Renal cortical epithelial cell (primary cell): ENCODE measurements around the gene KIFC1. TPM values are rescaled to one million over a fixed set of nuclear protein-coding genes. Genes with fewer than 3 reads are reported as not detected.
"Not testable (repeated sequence)": the region's sequence is repeated elsewhere in the genome, so short reads cannot be mapped to it uniquely, and the experiment has no call there.

Experiments
- DNase-seq: peaks from one replicate; pipeline ENCODE4 v3.0.0-alpha.2; 2011; ENCODE audit warnings: low read depth
- total RNA-seq: library from RNA; depleted of rRNA; stranded (reverse); fragments of >200 nt; gene quantifications from 2 replicates; pipeline ENCODE4 v1.2.3, GENCODE V29; 2014

KIFC1 gene
- 0.70 and 10.9 TPM in 2 replicates for total RNA-seq

DNA sequence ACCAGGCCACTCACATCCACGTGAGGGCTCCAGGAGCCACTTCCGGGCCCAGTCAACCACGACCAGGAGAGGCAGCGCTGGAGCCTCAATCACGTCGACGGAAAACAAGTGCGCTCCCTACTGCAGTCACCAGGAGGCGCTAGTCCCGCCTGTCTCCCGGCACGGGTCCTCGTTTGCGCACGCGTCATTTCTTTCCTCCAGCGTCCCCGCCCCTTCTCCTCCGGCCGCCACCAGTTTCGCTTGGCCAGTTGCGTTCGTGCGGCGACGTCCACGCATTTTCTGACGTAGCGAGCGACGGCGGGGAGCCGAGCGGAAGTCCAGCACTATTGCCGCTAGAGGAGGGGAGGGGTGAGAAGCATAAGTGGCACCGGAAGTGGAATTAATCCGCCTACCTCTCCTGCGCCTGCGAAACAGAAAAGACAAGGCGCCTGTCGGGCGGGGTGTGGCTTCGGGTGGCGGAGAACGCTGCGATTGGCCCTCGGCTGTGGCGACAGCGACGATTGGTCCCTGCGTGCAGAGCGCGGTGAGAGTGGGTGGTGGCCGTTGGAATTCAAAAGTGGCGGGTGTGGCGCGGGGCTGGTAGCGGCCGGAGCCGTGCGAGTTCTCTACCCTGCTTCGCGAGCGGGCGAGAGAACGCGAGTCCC, at the start of gene KIFC1:
Gene KIFC1 (plus strand): TSS at position 546 of the 644 bp plus-strand sequence. CDS start 163 bp downstream, outside the sequence.
- DNase-seq, result peak; percentile 99

DNA sequence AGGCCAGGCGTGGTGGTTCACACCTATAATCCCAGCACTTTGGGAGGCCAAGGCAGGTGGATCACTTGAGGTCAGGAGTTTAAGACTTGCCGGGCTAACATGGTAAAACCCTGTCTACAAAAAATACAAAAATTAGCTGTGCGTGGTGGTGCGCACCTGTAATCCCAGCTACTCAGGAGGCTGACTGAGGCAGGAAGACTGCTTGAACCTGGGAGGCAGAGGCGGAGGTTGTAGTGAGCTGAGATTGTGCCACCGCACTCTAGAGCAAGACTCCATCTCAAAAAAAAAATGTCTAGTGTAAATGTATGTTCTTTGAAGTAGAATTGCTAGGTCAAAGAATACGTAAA, 48.0 kb upstream of the KIFC1 start:
- not testable (repeated sequence) for DNase-seq

- DNase-seq, result no peak
These were observed 47.5 kb upstream of the KIFC1 start for GRCh38 chr6:33343953-33344611.

DNA sequence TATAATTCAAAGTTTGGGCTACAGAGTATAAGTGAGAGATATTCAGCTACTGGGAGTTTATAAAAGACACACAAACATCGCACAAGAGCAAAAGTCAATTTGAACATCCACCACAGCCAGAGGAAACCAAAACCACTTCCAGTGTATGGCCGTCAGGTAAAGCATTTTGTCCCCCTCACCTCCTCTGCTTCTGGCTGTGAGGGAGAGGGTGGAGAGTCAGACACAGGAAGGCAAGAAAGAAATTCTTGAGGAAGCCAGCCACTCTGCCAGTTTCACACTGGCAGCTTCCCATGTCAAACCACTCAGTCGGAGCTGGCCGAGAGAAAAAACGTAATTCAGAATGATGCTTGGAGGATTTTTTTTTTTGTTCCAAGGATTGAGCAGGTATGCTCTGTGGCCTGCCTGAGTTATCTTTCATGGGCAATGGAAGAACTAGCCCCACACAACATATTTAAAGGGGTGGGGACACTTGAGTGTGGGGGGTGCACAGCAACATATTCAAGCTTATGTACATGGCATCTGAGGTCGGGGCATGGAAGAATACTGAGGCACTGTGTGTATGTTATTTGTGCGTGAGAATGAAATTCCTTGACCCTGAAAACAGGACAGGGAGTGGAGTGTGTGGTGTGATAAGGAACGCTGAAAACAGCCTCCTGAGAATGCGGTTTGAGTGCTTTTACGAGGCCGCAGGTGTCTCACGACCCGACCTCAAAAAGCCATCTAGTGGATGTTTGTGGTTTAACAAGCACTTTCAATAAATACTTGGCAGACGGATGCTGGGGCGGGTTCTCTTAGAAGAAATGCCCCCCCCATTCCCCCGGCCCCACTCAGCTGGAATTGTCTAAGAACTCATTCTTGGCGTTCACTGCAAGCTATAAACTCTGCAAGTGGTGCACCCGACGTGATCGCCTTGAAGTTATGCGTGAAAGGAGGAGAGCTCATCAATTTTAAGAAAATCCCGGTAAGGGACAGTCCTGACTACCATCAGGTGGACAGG, 46.6 kb upstream of the KIFC1 start:
- peak; percentile 89 for DNase-seq

DNA sequence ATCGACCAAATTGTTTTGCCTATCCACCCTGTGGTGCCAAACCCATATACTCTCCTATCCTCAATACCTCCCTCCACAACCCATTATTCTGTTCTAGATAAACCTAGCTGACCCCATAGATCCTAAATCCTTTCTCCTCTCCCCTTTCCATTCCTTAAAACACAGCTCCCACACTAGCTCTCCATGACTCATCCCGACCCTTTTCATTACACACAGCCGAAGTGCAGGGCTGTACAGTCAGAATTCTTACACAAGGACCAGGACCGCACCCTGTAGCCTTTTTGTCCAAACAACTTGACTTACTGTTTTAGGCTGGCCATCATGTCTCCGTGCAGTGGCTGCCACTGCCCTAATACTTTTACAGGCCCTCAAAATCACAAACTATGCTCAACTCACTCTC, 44.7 kb upstream of the KIFC1 start:
- not testable (repeated sequence) for DNase-seq

DNA sequence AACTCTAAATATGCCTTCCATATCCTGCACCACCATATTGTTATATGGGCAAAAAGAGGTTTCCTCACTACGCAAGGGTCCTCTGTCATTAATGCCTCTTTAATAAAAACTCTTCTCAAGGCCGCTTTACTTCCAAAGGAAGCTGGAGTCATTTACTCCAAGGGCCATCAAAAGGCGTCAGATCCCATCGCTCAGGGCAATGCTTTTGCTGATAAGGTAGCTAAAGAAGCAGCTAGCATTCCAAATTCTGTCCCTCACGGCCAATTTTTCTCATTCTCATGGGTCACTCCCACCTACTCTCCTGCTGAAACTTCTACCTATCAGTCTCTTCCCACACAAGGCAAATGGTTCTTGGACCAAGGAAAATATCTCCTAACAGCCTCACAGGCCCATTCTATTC, 43.8 kb upstream of the KIFC1 start:
- no peak for DNase-seq

DNA sequence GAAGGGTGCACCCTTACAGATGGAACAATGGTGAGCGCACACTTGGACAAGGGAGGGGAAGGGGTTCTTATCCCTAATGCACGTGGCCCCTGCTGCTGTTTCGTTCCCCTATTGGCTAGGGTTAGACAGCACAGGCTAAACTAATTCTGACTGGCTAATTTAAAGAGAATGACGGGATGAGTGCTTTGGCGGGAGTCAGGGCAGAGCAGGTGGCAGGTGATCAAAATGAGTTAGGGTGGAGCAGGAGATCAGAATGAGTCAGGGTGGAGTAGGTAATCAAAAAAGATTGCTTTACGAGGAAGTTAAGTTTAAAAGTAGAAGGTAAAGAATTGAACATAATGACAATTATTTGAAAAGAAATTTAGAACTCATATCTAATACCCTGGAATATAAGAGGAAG, 35.8 kb upstream of the KIFC1 start:
- DNase-seq, result not testable (repeated sequence)

DNA sequence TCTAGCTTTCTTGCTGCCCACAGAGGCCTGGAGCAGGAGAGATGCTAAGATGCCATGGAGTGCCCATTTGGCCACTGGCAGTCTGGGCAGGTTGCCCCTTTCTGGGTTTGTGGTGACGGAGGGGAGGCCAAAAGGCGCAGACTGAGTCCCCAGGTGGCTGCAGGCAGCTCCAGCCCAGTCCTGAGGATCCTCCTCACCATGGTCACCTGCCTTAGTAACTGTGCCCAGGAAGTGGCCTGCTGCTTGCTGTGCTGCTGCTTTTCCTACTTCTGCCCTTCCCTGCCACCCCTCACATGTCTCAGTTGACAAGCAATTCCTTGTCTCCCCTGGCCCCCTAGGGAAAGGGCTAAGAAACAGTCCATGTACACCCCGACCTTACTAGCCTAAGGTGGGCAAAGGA, 35.3 kb upstream of the KIFC1 start:
- DNase-seq, result no peak

- DNase-seq, result peak; percentile 36
These were observed 34.3 kb upstream of the KIFC1 start for GRCh38 chr6:33357160-33357871.

DNA sequence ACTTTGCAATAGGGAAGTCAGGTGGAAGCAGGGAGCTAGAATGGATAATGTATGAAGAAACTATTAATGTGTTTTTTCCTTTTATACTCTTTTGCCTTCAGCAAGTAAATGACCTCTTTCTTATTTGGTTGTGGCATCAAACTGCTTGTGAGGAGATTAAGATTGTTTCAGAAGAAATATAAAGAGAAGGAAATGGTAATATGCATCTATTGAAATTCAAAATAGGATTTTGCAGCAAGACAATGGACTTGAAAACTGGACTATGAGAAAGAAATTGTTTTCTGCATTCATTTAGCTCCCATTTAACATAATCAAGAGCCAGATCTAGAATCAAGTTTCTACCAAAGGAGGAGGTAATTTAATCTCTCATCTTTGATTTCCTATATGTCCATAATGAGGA, 32.3 kb upstream of the KIFC1 start:
- no peak for DNase-seq

DNA sequence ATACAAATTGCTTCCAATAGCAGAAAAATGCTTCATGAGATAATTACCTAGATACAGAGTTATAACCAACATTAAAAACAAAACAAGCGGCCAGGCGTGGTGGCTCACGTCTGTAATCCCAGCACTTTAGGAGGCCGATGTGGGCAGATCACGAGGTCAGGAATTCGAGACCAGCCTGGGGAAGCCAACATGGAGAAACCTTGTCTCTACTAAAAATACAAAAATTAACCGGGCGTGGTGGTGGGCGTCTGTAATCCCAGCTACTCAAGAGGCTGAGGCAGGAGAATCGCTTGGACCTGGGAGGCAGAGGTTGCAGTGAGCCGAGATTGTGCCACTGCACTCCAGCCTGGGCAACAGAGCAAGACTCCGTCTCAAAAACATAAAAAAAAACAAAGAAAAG, 28.1 kb upstream of the KIFC1 start:
- not testable (repeated sequence) for DNase-seq

DNA sequence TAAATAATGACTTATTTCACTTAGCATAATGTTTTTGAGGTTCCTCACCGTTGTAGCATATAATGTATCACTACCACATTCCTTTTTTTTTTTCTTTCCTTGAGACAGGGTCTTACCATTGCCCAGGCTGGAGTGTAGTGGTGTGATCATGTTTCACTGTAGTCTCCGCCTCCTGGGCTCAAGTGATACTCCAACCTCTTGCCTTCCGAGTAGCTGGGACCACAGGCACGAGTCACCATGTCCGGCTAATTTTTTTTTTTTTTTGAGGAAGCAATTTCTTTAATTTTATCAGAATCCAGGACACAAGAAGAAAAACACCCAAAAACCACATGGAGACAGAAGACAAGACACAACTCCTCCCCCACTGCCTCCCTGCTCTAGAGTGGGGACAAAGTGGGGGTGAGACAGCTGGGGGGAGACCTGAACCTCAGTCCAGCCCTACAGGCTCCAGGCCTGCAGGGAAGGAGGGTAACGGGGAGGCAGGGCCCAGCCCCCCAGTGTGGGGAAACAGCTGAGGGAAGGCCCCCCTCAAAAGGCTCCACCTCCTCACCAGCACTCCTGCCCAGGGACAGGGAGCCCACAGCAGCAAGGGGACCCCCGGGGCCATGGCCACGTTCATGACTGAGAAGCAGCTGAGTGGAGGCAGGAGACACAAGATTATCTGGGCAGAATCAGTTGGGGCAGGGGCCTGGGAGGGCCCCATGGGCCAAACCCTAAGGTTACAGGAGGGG, 27.0 kb upstream of the KIFC1 start:
- peak; percentile 73 for DNase-seq

- DNase-seq, result not testable (repeated sequence)
These were observed 26.2 kb upstream of the KIFC1 start for GRCh38 chr6:33365206-33365971.

GRCh38 chr6:33367009-33367714, 24.5 kb upstream of the KIFC1 start:
- DNase-seq, result no peak

DNA sequence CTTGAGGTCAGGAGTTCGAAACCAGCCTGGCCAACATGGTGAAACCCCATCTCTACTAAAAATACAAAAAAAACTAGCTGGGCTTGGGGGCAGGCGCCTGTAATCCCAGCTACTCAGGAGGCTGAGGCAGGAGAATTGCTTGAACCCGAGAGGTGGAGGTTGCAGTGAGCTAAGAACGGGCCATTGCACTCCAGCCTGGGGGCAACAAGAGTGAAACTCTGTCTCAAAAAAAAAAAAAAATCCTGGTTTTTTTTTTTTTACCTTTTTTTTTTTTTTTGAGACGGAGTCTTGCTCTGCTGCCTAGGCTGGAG, 24.0 kb upstream of the KIFC1 start:
- not testable (repeated sequence) for DNase-seq

DNA sequence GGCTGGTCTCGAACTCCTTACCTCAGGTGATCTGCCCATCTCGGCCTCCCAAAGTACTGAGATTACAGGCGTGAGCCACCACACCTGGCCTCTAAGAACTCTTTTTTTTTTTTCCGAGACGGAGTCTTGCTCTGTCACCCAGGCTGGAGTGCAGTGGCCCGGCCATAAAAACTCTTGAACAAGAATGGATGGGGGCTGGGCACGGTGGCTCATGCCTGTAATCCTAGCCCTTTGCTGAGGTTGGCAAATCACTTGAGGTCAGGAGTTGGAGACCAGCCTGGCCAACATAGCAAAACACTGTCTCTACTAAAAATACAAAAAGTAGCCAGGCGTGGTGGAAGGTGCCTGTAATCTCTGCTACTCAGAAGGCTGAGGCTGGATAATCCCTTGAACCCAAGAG, 19.7 kb upstream of the KIFC1 start:
- DNase-seq, result not testable (repeated sequence)

DNA sequence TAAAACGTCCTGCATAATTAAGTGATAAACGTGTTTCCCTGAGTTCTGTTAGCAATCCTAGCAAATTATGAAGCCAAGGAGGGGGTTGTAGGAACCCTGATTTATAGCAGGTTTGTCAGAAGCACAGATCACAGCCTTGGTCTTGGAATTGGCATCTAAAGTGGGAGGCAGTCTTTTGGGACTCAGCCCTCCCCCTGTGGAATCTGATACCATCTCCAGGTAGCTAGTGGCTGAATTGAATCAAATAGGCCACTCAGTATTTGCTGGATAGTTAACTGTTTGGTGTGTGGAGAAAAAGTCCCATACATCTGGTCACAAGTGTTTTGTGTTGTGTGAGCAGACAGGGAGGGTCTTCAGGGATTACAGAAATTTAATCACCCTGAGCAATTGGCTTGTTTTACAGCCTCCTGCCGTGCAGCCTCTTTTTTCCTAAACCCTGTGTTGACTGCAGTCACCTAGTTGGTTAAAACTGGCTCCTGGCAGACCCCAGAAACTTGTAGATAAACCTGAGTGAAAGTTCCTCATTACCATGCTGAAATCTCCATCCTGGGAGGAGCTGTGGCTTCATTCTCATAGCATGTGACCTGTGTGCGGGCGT, 19.0 kb upstream of the KIFC1 start:
- no peak for DNase-seq

DNA sequence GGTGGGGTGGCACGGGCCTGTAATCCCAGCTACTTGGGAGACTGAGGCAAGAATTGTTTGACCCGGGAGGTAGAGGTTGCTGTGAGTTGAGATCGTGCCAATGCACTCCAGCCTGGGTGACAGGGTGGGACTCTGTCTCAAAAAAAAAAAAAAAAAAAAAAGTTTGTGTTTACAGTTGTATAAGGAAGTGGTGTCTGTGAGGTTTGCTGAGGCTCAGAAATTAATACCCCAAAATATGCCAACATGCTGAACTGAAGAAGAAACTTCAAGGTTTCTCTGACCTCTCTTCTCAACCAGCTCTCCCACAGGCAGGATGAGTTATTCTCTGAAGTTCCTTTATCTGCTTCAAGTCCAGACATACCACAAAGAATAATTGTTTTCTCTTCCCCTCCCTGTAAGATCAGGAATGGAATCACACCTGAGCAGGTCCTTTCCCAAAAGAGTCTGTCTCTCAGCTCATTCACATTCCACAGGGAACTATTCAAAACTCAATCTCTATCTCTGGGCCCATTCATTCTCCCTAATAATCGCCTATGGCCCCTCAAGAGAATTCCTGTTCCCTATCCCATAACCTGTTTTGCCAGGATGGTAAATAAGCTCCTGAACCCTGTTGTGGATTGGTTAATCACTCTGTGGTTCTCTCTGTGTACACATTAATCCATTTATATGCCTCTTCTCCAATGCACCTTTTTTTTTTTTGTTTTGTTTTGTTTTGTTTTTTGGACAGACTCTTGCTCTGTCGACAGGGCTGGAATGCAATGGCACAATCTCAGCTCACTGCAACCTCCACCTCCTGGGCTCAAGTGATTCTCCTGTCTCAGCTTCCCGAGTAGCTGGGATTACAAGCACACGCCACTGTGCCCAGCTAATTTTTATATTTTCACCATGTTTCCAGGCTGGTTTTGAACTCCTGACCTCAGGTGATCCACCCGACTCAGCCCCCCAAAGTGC, 17.4 kb upstream of the KIFC1 start:
- peak; percentile 41 for DNase-seq
